ENCODE data around the gene LENG9. TPM values are rescaled to one million over a fixed set of nuclear protein-coding genes. Genes with fewer than 3 reads are reported as not detected.

LENG9 gene
- polyA plus RNA-seq, 2 of the 4 experiments (the other 2 are of a cell fraction) = 1.9 to 4.1 TPM

DNA sequence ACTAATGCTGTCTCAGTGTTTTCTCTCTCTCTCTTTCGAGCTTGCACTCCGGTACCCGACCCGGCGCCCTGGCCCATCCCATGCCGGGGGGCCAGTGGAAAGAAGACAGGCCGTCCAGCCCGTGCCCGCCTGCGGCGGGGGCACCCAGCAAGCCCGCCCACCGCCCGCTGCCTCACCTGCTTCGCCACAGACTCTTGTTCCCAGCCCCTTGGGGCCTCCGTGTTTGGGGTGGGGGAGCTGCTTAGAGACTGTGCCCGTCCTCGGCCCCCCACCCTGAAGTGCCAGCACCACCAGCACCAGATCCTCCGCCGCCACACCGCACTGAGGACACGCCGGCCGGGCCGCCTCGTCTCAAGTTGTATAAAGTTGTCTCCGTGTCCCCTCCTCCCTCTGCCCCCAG, 2.4 kb downstream of the LENG9 start:
- ChIA-PET CTCF (interaction anchor here (1.8 to 2.7 kb wide), 4 partner anchors 8 to 25 kb away, joined by 4 to 19 read pairs (median 11); partner anchors contain the start of gene LENG8), POLR2A (interaction anchor here (0.6 to 7.1 kb wide), 2 partner anchors 12 to 349 kb away, joined by 4 to 130 read pairs; partner anchors contain the start of gene LENG8)
- 0 out of 5 replicates have a peak, but pooled peaks of 1 of the 2 experiments have one; percentile 31 for TF ChIP-seq JUN (IDR thresholded peaks at IDR 0.05)
- no peak for TF ChIP-seq HOXB5 (CRISPR knock-in tag; IDR thresholded peaks at IDR 0.05)
- Histone ChIP-seq H3K27ac (peak overlapping the region in 1 of 2 experiments; percentile 95; a peak in 2 of 6 replicates), H3K9me3 (no peaks in the 10 kb centered on the region), H3K4me2 (peak overlapping the region; percentile 98; the same call in 2 of the 3 replicates), H3K4me1 (peaks cover 27% of the 10 kb centered on the region), H3K4me3 (no peak overlapping the region)
- 88% methylated on average over 26 of the region's 27 CpGs for WGBS (ENCODE audit: missing lambda C conversion rate)
- DNase-seq (ENCODE audit: low read depth in 1 of 2, low spot score in 1 of 2) (no peak), ATAC-seq (no peak), FAIRE-seq (no peak)

DNA sequence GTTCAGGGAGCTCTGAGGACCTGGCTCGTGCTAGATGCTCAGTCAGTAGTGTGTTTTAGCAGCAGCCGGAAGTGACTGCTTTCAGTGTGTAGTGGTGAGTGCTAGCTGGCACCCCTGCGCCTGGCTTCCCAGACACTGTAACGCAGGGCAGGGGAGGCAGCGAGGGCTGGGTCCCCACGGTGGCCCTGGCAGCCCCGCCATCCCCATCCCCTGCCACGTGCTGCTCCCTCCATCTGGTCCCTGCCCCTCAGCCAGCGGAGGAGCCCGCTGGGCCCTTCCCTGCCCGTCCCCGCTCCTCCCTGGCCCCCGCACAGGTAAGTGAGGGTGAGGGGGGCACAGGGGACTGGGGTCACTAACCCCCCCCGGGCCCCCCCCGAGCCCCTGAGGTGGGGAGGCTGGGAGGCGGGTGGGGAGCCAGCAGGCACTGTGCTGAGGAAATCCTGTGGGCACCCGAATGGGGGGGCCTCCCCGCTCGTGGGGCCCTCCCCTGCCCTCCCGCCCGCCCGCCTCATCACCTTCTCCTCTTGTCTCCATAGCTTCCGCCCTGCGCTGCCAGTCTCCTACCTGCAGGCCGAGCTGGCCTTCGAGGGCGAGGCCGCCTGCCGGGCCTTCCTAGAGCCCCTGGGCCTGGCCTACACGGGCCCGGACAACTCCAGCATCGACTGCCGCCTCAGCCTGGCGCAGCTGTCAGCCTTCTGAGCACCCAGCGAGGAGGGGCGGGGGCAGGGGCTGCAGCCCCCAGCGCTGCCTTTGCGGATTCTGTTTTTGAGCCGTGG, 3.2 kb downstream of the LENG9 start:
- H3K9me3 ChIP-seq = no peaks in the 10 kb centered on the region
- no peak overlapping the region for H3K4me2 ChIP-seq
- ATAC-seq = no peak
- ChIA-PET CTCF (interaction anchor here (1.0 kb wide), 1 partner anchor 22 kb away, joined by 3 read pairs; no protein-coding TSS in a partner anchor), POLR2A (interaction anchor here (7.1 kb wide), 1 partner anchor 11 kb away, joined by 130 read pairs; the partner anchor contains the start of gene LENG8)
- no peak for DNase-seq (ENCODE audit: low read depth in 1 of 2, low spot score in 1 of 2)
- H3K4me3 ChIP-seq = no peak overlapping the region
- H3K27ac ChIP-seq = peak overlapping the region in 1 of 2 experiments; percentile 8; a peak in 1 of 6 replicates
- no peak for FAIRE-seq
- peaks cover 27% of the 10 kb centered on the region for H3K4me1 ChIP-seq
- peak; percentile 23 for TF ChIP-seq POLR2A (IDR thresholded peaks at IDR 0.05; ENCODE audit: low read length)
- TF ChIP-seq, protein P1, sequence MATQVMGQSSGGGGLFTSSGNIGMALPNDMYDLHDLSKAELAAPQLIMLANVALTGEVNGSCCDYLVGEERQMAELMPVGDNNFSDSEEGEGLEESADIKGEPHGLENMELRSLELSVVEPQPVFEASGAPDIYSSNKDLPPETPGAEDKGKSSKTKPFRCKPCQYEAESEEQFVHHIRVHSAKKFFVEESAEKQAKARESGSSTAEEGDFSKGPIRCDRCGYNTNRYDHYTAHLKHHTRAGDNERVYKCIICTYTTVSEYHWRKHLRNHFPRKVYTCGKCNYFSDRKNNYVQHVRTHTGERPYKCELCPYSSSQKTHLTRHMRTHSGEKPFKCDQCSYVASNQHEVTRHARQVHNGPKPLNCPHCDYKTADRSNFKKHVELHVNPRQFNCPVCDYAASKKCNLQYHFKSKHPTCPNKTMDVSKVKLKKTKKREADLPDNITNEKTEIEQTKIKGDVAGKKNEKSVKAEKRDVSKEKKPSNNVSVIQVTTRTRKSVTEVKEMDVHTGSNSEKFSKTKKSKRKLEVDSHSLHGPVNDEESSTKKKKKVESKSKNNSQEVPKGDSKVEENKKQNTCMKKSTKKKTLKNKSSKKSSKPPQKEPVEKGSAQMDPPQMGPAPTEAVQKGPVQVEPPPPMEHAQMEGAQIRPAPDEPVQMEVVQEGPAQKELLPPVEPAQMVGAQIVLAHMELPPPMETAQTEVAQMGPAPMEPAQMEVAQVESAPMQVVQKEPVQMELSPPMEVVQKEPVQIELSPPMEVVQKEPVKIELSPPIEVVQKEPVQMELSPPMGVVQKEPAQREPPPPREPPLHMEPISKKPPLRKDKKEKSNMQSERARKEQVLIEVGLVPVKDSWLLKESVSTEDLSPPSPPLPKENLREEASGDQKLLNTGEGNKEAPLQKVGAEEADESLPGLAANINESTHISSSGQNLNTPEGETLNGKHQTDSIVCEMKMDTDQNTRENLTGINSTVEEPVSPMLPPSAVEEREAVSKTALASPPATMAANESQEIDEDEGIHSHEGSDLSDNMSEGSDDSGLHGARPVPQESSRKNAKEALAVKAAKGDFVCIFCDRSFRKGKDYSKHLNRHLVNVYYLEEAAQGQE (IDR thresholded peaks at IDR 0.05) = no peak
- WGBS (ENCODE audit: missing lambda C conversion rate) = 91% methylated on average over 17 of the region's 39 CpGs

DNA sequence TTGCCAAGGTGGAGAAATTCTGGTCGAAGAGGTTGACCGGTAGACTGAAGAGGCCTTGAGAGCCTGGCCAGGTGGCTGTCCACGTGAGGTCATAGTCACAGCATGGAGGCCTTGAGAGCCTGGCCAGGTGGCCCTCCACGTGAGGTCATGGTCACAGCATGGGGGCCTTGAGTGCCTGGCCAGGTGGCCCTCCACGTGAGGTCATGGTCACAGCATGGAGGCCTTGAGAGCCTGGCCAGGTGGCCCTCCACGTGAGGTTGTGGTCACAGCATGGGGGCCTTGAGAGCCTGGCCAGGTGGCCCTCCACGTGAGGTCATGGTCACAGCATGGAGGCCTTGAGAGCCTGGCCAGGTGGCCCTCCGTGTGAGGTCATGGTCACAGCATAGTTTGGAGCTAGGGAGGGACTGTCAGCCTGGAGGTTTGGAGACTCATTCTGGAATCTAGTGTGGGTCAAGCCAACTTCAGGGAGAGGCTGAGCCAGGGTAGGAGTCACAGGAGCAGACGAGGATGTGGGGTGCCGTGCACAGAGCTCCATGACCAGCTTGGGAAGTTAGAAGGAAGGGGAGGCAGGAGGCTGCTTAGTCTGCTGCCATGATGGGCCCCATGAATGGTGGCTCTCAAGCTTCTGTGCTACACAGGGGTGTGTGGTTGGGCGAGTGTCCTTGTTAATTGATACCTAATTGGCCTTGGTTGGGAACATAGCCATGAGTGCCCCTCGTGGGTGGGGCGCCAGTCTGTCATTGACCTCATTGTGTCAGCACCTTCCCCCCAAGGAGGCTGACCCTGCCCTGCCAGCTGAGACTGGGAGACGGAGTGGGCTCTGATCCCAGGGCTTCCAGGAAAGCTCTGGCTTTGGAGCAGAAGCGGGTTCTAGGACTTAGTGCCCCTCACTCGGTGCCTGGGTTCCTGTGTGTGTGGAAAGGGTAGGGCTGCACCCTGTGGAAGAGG, 4.0 kb downstream of the LENG9 start:
- no peak for FAIRE-seq
- H3K4me1 ChIP-seq = peaks cover 27% of the 10 kb centered on the region
- no peak for DNase-seq (ENCODE audit: low read depth in 1 of 2, low spot score in 1 of 2)
- H3K4me3 ChIP-seq = no peak overlapping the region
- no peak overlapping the region for H3K4me2 ChIP-seq
- ChIA-PET CTCF (interaction anchor here (0.9 to 2.0 kb wide), 3 partner anchors 11 to 21 kb away, joined by 3 to 4 read pairs (median 3); partner anchors contain the start of gene LENG8), POLR2A (interaction anchor here (7.1 kb wide), 1 partner anchor 10 kb away, joined by 130 read pairs; the partner anchor contains the start of gene LENG8)
- WGBS (ENCODE audit: missing lambda C conversion rate) = 91% methylated on average over 13 of the region's 16 CpGs
- no peak for TF ChIP-seq JUN (IDR thresholded peaks at IDR 0.05)
- TF ChIP-seq, protein P2, sequence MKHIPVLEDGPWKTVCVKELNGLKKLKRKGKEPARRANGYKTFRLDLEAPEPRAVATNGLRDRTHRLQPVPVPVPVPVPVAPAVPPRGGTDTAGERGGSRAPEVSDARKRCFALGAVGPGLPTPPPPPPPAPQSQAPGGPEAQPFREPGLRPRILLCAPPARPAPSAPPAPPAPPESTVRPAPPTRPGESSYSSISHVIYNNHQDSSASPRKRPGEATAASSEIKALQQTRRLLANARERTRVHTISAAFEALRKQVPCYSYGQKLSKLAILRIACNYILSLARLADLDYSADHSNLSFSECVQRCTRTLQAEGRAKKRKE (CRISPR knock-in tag; IDR thresholded peaks at IDR 0.05; ENCODE audit: low read depth) = no peak
- TF ChIP-seq JUNB (IDR thresholded peaks at IDR 0.05) = no peak
- no peak for TF ChIP-seq ZSCAN20 (CRISPR knock-in tag; IDR thresholded peaks at IDR 0.05)
- no peak for TF ChIP-seq RCOR1 (IDR thresholded peaks at IDR 0.05; ENCODE audit: low read depth, low read length)
- TF ChIP-seq SREBF2 (IDR thresholded peaks at IDR 0.05) = no peak
- no peak for TF ChIP-seq EP300 (IDR thresholded peaks at IDR 0.05)
- TF ChIP-seq, protein P3, sequence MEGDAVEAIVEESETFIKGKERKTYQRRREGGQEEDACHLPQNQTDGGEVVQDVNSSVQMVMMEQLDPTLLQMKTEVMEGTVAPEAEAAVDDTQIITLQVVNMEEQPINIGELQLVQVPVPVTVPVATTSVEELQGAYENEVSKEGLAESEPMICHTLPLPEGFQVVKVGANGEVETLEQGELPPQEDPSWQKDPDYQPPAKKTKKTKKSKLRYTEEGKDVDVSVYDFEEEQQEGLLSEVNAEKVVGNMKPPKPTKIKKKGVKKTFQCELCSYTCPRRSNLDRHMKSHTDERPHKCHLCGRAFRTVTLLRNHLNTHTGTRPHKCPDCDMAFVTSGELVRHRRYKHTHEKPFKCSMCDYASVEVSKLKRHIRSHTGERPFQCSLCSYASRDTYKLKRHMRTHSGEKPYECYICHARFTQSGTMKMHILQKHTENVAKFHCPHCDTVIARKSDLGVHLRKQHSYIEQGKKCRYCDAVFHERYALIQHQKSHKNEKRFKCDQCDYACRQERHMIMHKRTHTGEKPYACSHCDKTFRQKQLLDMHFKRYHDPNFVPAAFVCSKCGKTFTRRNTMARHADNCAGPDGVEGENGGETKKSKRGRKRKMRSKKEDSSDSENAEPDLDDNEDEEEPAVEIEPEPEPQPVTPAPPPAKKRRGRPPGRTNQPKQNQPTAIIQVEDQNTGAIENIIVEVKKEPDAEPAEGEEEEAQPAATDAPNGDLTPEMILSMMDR (IDR thresholded peaks at IDR 0.05) = no peak
- TF ChIP-seq RAD21 (conservative IDR thresholded peaks at IDR 0.05 in 1 of 2, IDR thresholded peaks at IDR 0.05 in 1 of 2) = no peak
- TF ChIP-seq, protein P4, sequence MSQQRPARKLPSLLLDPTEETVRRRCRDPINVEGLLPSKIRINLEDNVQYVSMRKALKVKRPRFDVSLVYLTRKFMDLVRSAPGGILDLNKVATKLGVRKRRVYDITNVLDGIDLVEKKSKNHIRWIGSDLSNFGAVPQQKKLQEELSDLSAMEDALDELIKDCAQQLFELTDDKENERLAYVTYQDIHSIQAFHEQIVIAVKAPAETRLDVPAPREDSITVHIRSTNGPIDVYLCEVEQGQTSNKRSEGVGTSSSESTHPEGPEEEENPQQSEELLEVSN (IDR thresholded peaks at IDR 0.05; ENCODE audit: borderline replicate concordance, low read depth) = no peak
- TF ChIP-seq HDAC2 (IDR thresholded peaks at IDR 0.05) = no peak
- TF ChIP-seq RNF2 (IDR thresholded peaks at IDR 0.05; ENCODE audit: borderline replicate concordance, low read depth) = no peak
- no peak for TF ChIP-seq ZNF302 (CRISPR knock-in tag; IDR thresholded peaks at IDR 0.05)
- TF ChIP-seq CBX8 (IDR thresholded peaks at IDR 0.05) = no peak
- TF ChIP-seq FOXS1 (CRISPR knock-in tag; IDR thresholded peaks at IDR 0.05) = no peak
- ATAC-seq = no peak
- H3K27ac ChIP-seq = no peak overlapping the region
- H3K9me3 ChIP-seq = no peaks in the 10 kb centered on the region
